Head of caudate nucleus (tissue), 42 donors: ENCODE data around the gene CAPN5.
"Not testable (repeated sequence)": the region's sequence is repeated elsewhere in the genome, so short reads cannot be mapped to it uniquely, and the experiment has no call there.

Experiments used
- DNase-seq, 42 donors: peaks; one replicate each; pipeline versions ENCODE4 v3.0.0 to v3.0.0-alpha.2; 2020 to 2021; ENCODE audit warnings: mixed read lengths in 7 of 42
- intact Hi-C: fragments of 100-400 bp; cut with DNase I; formaldehyde crosslinking; loops from one replicate; pipeline ENCODE4 v1.15.0; 2022

CAPN5 gene

GRCh38 chr11:77059806-77060205 lies 7.0 kb upstream of the CAPN5 start:
- intact Hi-C loops = no loop called here

GRCh38 chr11:77060234-77060633 lies 6.5 kb upstream of the CAPN5 start:
- DNase-seq = no peak
- intact Hi-C loops = no loop called here

More at GRCh38 chr11:77059806-77060205, 7.0 kb upstream of the CAPN5 start:
- DNase-seq = peak in 1 of 42 donors; percentile 0

- DNase-seq = peak in 2 of 42 donors; percentile 3 to 9
- intact Hi-C loops = not testable (repeated sequence)
Observed at GRCh38 chr11:77061258-77061657, 5.5 kb upstream of the CAPN5 start.

GRCh38 chr11:77062924-77063323 lies 3.8 kb upstream of the CAPN5 start:
- intact Hi-C loops = no loop called here
- peak in 2 of 42 donors; percentile 4 to 10 for DNase-seq

GRCh38 chr11:77063407-77063806 lies 3.4 kb upstream of the CAPN5 start:
- intact Hi-C loops = no loop called here
- peak in 2 of 42 donors; percentile 8 to 15 for DNase-seq

DNA sequence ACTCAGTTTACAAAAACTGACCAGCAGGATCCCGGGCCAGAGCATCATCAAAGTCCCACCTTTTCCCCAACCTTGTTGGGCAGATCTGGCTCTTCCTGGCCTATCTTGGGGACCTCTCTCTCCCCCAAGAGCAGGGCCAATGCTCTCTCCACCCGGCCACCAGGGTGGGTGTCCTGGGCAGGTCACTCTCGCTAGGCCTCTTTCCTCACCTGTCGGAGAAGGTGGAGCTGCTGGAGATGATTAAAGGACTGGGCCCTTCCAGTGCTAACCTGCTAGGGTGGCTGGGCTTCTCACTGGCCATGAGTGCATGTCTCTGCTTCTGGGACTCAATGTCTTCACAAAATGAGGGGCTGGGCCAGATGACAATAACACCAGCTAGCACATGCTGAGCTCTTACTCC lies 2.9 kb upstream of the CAPN5 start:
- DNase-seq = peak in 3 of 42 donors; percentile 1 to 14 (median 8)
- intact Hi-C loops = no loop called here

DNA sequence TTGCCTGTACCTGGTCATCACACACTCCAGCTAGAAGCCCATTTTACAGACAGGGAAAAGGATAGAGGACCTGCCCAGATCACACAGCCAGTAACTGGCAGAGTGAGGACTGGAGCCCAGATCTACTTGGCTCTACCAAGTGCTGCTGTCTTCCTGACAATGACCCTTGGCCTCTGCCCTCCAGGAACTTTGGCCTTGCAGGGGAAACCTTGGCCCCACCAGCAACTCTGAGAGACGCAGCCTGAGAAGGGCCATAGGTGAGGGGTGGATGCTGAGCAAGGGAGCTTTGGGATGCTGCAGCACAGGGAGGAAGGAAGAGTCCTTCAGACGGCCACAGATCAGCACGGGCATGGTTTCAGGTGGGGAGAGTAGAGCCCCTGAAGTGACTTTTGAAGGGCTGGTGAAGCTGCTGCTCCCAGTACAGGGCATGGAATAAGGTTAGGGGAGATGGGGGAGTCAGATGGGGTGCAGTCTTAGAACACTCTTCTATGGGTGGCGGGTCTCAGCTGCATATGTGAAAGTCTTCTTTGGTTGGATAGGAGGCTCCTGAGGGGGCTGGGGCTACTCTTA lies 2.0 kb upstream of the CAPN5 start:
- DNase-seq = peak in 5 of 42 donors; percentile 4 to 18 (median 7)
- intact Hi-C loops = no loop called here

GRCh38 chr11:77065878-77066228 lies 918 bp upstream of the CAPN5 start:
- DNase-seq = peak in 15 of 42 donors; percentile 10 to 63 (median 38)
- intact Hi-C loops = loop anchor here (2.0 kb wide), 1 partner anchor 19 kb away; no protein-coding TSS in a partner anchor

GRCh38 chr11:77067861-77068443 lies 1.2 kb downstream of the CAPN5 start:
- DNase-seq = peak in 7 of 42 donors; percentile 4 to 36 (median 23)
- intact Hi-C loops = loop anchor here (2.0 kb wide), 1 partner anchor 21 kb away; no protein-coding TSS in a partner anchor

GRCh38 chr11:77068457-77069335 lies 1.9 kb downstream of the CAPN5 start:
- intact Hi-C loops = no loop called here
- peak in 7 of 42 donors; percentile 5 to 27 (median 18) for DNase-seq

DNA sequence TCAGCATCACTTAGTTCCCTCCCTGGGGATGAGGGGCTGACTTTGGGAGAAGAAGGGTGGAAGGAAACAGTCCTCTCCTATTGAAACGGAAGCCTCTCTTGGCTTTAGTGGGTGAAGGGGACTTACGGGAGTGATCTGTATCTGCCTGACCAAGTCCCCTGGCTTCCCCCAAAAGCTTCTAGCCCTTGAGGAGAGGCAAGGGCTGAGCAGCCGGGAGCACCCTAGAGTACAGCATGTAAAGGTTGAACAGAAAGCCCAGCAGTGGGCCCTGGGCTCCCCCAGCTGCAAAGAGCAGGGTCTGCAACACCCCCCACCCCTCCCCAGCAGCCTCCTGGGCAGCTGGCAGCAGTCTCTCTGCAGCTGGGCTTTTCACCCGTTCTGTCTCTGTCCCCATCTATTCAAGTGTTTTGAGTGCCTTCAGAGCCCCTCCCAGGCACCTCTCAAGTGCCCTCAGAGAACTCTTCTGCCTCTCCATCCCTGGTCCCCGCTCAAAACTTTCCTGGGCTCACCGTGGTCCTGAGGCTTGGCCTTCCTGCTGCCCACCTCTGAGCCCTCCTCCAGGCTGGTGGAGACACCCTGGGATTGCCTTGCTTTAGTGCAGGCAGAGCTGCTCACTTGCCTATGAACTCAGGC lies 2.7 kb downstream of the CAPN5 start:
- DNase-seq = peak in 8 of 42 donors; percentile 6 to 34 (median 19)
- intact Hi-C loops = no loop called here

- intact Hi-C loops = no loop called here
- peak in 7 of 42 donors; percentile 2 to 29 (median 14) for DNase-seq
Observed at GRCh38 chr11:77069969-77070582, 3.3 kb downstream of the CAPN5 start.

DNA sequence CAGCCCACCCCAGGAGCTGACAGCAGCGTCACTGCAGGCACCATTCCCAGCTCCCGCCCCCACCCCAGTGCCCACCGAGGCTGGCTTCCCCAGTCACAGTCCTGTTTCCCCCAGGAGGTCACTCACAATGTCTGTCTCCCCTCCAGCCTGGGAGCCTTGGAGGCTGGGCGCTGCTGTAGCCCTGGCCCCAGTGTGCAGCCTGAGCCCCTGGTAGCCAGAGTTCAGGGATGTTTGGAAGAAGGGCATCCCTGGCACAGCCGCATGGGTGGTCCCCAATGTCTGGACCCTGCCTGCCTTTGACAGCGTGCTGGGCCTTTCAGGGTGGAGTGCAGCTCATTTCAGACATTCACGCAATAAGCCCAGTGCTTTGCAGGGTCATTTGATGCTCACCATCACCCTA lies 4.3 kb downstream of the CAPN5 start:
- DNase-seq = peak in 6 of 42 donors; percentile 4 to 30 (median 13)
- intact Hi-C loops = no loop called here

- DNase-seq = peak in 10 of 42 donors; percentile 6 to 42 (median 20)
- intact Hi-C loops = no loop called here
Observed at GRCh38 chr11:77071671-77072605, 5.2 kb downstream of the CAPN5 start.

GRCh38 chr11:77072851-77073327 lies 6.1 kb downstream of the CAPN5 start:
- peak in 1 of 42 donors; percentile 3 for DNase-seq
- intact Hi-C loops = no loop called here

- intact Hi-C loops = no loop called here
- DNase-seq = peak in 37 of 42 donors; percentile 35 to 84 (median 64)
Observed at GRCh38 chr11:77073328-77074001, 6.7 kb downstream of the CAPN5 start.

DNA sequence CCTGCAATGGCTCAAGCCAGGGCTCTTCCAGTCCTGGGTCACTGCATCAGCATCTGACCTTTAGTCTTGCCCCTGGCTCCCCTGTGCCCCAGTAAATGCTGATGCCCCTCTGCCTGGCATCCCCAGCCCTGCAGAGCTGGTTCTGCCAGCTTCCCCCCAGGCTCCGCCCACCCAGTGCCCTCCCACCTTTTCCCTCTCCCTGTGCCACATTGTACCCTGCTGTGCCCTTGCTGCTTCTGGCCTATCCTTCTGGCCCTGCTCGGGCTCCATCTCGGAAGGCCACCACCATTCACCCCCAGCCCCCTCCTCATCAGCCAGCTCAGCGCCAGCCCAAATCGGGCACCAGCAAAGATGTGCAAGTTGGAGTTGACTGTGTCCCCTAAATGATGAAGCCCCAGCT lies 7.4 kb downstream of the CAPN5 start:
- peak in 7 of 42 donors; percentile 6 to 38 (median 15) for DNase-seq
- intact Hi-C loops = no loop called here
